HepG2 (cell line): ENCODE results near the gene ABCB6. TPM values are rescaled to one million over a fixed set of nuclear protein-coding genes. Genes with fewer than 3 reads are reported as not detected.

Source experiments
- ARNTL ChIP-seq: sonication (generic); formaldehyde crosslinking; IDR thresholded peaks from 2 replicates; pipeline ENCODE4 v1.4.0; 2020; ENCODE audit warnings: mild to moderate bottlenecking, missing genetic modification reagents
- CENPT ChIP-seq: sonication (generic); formaldehyde crosslinking; IDR thresholded peaks from 2 replicates; pipeline ENCODE4 v1.8.0; 2022; ENCODE audit warnings: low read depth, mild to moderate bottlenecking, moderate library complexity, missing genetic modification reagents
- CHD4 ChIP-seq: fragments of 200-600 bp; sonication (generic); IDR thresholded peaks from 2 replicates; pipeline ENCODE4 v1.7.0; 2017; ENCODE audit warnings: mild to moderate bottlenecking, low read length, borderline replicate concordance
- DMTF1 ChIP-seq: sonication (generic); formaldehyde crosslinking; IDR thresholded peaks from 2 replicates; pipeline ENCODE4 v1.4.0; 2020; ENCODE audit warnings: mild to moderate bottlenecking, missing genetic modification reagents
- FUBP1 ChIP-seq: sonication (generic); formaldehyde crosslinking; IDR thresholded peaks from 2 replicates; pipeline ENCODE4 v1.5.1; 2020; ENCODE audit warnings: missing genetic modification reagents, mild to moderate bottlenecking, borderline replicate concordance
- KLF9 ChIP-seq: IDR thresholded peaks from 2 replicates; pipeline ENCODE4 v1.6.1; 2016; ENCODE audit warnings: low read depth
- PAX8 ChIP-seq: sonication (generic); formaldehyde crosslinking; IDR thresholded peaks from 2 replicates; pipeline ENCODE4 v1.8.0; 2022; ENCODE audit warnings: mild to moderate bottlenecking, missing genetic modification reagents, borderline replicate concordance
- PRMT3 ChIP-seq: sonication (generic); formaldehyde crosslinking; IDR thresholded peaks from 2 replicates; pipeline ENCODE4 v1.8.1; 2022; ENCODE audit warnings: low read depth, mild to moderate bottlenecking, moderate library complexity, missing genetic modification reagents, borderline replicate concordance
- RAD51 ChIP-seq: fragments of 450-650 bp; IDR thresholded peaks from 2 replicates; pipeline ENCODE4 v1.6.1; 2016; ENCODE audit warnings: borderline replicate concordance
- REL ChIP-seq: sonication (generic); formaldehyde crosslinking; conservative IDR thresholded peaks from 2 replicates; pipeline ENCODE4 v1.8.0; 2022; ENCODE audit warnings: mild to moderate bottlenecking, missing genetic modification reagents, moderate library complexity
- REPIN1 ChIP-seq: sonication (generic); formaldehyde crosslinking; IDR thresholded peaks from 2 replicates; pipeline ENCODE4 v1.8.0; 2022; ENCODE audit warnings: missing genetic modification reagents, low read depth, mild to moderate bottlenecking, borderline replicate concordance
- SMAD3 ChIP-seq: sonication (generic); formaldehyde crosslinking; IDR thresholded peaks from 2 replicates; pipeline ENCODE4 v1.4.0; 2020; ENCODE audit warnings: missing genetic modification reagents
- SMARCC2 ChIP-seq: fragments of 450-650 bp; IDR thresholded peaks from 2 replicates; pipeline ENCODE4 v1.6.1; 2017; ENCODE audit warnings: antibody characterized with exemption, mild to moderate bottlenecking
- SYNCRIP ChIP-seq: fragments of 200-400 bp; formaldehyde crosslinking; IDR thresholded peaks from 2 replicates; pipeline ENCODE4 v1.6.1; 2018; ENCODE audit warnings: mild to moderate bottlenecking, low read depth, low read length; ENCODE audit not compliant: insufficient read depth
- ZC3H4 ChIP-seq: sonication (generic); formaldehyde crosslinking; IDR thresholded peaks from 2 replicates; pipeline ENCODE4 v1.4.0; 2020; ENCODE audit warnings: missing genetic modification reagents, borderline replicate concordance
- ZNF343 ChIP-seq: sonication (generic); formaldehyde crosslinking; IDR thresholded peaks from 2 replicates; pipeline ENCODE4 v1.4.0; 2020; ENCODE audit warnings: mild to moderate bottlenecking, missing genetic modification reagents
- ZNF597 ChIP-seq: sonication (generic); formaldehyde crosslinking; IDR thresholded peaks from 2 replicates; pipeline ENCODE4 v1.5.0; 2020; ENCODE audit warnings: missing genetic modification reagents
- ZNF678 ChIP-seq: sonication (generic); formaldehyde crosslinking; IDR thresholded peaks from 2 replicates; pipeline ENCODE4 v1.4.0; 2020; ENCODE audit warnings: mild to moderate bottlenecking, missing genetic modification reagents
- ZNF713 ChIP-seq: sonication (generic); formaldehyde crosslinking; IDR thresholded peaks from 2 replicates; pipeline ENCODE4 v1.4.0; 2020; ENCODE audit warnings: mild to moderate bottlenecking, missing genetic modification reagents
- ZNF761 ChIP-seq: sonication (generic); formaldehyde crosslinking; conservative IDR thresholded peaks from 2 replicates; pipeline ENCODE4 v1.4.0; 2020; ENCODE audit warnings: mild to moderate bottlenecking, missing genetic modification reagents
- polyA plus RNA-seq, 8 experiments: library from polyadenylated mRNA; depleted of rRNA in 3 of 8; stranded (reverse) in 7 of 8; unstranded in 1 of 8; fragments of >200 nt; fragmentation: Illumina TruSeq in 4 of 8; extraction: Trizol in 4 of 8; gene quantifications; 2 replicates each; pipeline versions ENCODE4 v1.2.1 to v1.2.3, GENCODE V29; 2011 to 2016; ENCODE audit warnings: low read depth in 4 of 8, missing spikeins in 1 of 8, mixed read lengths in 1 of 8; ENCODE audit not compliant: insufficient read depth in 1 of 8
- total RNA-seq, 5 experiments: library from RNA; depleted of rRNA; stranded (reverse); fragments of >200 nt; fragmentation: Illumina TruSeq; extraction: Trizol; gene quantifications; 2 replicates each; pipeline ENCODE4 v1.2.3, GENCODE V29; 2016; ENCODE audit warnings: low read depth in 1 of 5
- TF ChIP-seq, protein P1 (sequence below): sonication (generic); formaldehyde crosslinking; IDR thresholded peaks from 2 replicates; pipeline ENCODE4 v1.9.0; 2021; ENCODE audit warnings: missing genetic modification reagents, borderline replicate concordance

Gene ABCB6
- total and polyA plus RNA-seq, 2 of the 13 experiments (the other 11 are each of a cell fraction or from before 2014, with no cell fraction given), result 91.1 to 137 TPM

GRCh38 chr2:219249203-219249980 is 30.6 kb upstream of the ABCB6 start (continued):
- no peak for TF ChIP-seq ZNF761 (CRISPR knock-in tag)
- no peak for TF ChIP-seq REL (CRISPR knock-in tag)
- no peak for TF ChIP-seq CENPT (CRISPR knock-in tag)
- TF ChIP-seq SMARCC2, result no peak
- peak; percentile 89 for TF ChIP-seq REPIN1 (CRISPR knock-in tag)
- TF ChIP-seq ZNF597 (CRISPR knock-in tag), result no peak
- peak; percentile 85 for TF ChIP-seq ZNF343
- TF ChIP-seq ZC3H4 (CRISPR knock-in tag), result no peak; the same call in none of the 2 replicates
- TF ChIP-seq ZNF713 (CRISPR knock-in tag), result 0 out of 2 replicates have a peak, but pooled peaks have one; percentile 32
- TF ChIP-seq PAX8 (CRISPR knock-in tag), result 0 out of 2 replicates have a peak, but pooled peaks have one; percentile 18
- TF ChIP-seq CHD4, result no peak
- peak; percentile 43; the same call in 1 of the 2 replicates for TF ChIP-seq ARNTL
- TF ChIP-seq PRMT3 (CRISPR knock-in tag), result peak; percentile 45; the same call in 1 of the 2 replicates
- no peak; the same call in 1 of the 2 replicates for TF ChIP-seq SMAD3 (CRISPR knock-in tag)
- TF ChIP-seq DMTF1 (CRISPR knock-in tag), result 0 out of 2 replicates have a peak, but pooled peaks have one; percentile 18
- TF ChIP-seq FUBP1 (CRISPR knock-in tag), result no peak; the same call in 1 of the 2 replicates
- TF ChIP-seq RAD51, result no peak
- TF ChIP-seq, protein P1, sequence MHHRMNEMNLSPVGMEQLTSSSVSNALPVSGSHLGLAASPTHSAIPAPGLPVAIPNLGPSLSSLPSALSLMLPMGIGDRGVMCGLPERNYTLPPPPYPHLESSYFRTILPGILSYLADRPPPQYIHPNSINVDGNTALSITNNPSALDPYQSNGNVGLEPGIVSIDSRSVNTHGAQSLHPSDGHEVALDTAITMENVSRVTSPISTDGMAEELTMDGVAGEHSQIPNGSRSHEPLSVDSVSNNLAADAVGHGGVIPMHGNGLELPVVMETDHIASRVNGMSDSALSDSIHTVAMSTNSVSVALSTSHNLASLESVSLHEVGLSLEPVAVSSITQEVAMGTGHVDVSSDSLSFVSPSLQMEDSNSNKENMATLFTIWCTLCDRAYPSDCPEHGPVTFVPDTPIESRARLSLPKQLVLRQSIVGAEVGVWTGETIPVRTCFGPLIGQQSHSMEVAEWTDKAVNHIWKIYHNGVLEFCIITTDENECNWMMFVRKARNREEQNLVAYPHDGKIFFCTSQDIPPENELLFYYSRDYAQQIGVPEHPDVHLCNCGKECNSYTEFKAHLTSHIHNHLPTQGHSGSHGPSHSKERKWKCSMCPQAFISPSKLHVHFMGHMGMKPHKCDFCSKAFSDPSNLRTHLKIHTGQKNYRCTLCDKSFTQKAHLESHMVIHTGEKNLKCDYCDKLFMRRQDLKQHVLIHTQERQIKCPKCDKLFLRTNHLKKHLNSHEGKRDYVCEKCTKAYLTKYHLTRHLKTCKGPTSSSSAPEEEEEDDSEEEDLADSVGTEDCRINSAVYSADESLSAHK (CRISPR knock-in tag), result no peak; the same call in 1 of the 2 replicates
- TF ChIP-seq KLF9 (CRISPR knock-in tag), result no peak
- no peak for TF ChIP-seq ZNF678 (CRISPR knock-in tag)
- TF ChIP-seq SYNCRIP, result no peak
